ENCODE data around the gene SERPINB1. TPM values are rescaled to one million over a fixed set of nuclear protein-coding genes. Genes with fewer than 3 reads are reported as not detected.

Gene SERPINB1
- total and polyA plus RNA-seq, 10 of the 15 experiments (the other 5 are each of a cell fraction or from before 2014, with no cell fraction given): 0.45 to 2.4 (median 0.83) TPM

DNA sequence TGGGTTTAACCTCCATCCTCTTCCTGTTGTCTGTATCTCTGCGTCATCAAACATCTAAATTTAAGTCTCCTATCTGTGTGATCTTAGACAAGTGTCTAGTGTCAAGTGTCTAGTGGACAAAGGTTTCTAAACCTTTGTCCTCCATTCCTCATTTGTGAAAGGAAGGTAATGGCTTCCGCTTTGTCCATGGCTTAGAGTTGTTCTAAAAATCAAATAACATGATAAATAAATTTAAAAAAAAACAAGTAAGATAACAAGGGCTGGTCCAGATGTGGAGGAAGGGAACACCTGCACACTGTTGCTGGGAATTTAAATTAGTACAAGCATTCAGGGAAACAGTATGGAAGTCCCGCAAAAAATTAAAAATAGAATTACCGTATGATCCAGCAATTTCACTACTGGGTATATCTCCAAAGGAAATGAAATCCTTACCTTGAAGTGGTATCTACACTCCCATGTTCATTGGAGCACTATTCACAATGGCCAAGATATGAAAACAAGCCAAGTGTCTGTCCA, 17.6 kb upstream of the SERPINB1 start (continued):
- TF ChIP-seq KAT2A (conservative IDR thresholded peaks at IDR 0.05; ENCODE audit: control insufficient read depth, low read depth, low read length) (no peak), CBX5 (IDR thresholded peaks at IDR 0.05; ENCODE audit: low read depth) (no peak), RBBP5 (conservative IDR thresholded peaks at IDR 0.05) (no peak), TAF1 (IDR thresholded peaks at IDR 0.05; ENCODE audit: borderline replicate concordance, low read depth, low read length) (no peak), SREBF1 (IDR thresholded peaks at IDR 0.05; ENCODE audit: low read length) (no peak), CEBPB (IDR thresholded peaks at IDR 0.05; ENCODE audit: borderline replicate concordance in 1 of 2, low read depth in 2 of 2, low read length in 2 of 2) (no peak), MYC (IDR thresholded peaks at IDR 0.05; ENCODE audit: insufficient read depth, insufficient read length, insufficient replicate concordance, low read length, severe bottlenecking) (no peak), NR2F1 (conservative IDR thresholded peaks at IDR 0.05) (no peak), ZSCAN29 (IDR thresholded peaks at IDR 0.05) (no peak), TCF12 (IDR thresholded peaks at IDR 0.05; ENCODE audit: low read depth, low read length) (no peak), MEF2A (IDR thresholded peaks at IDR 0.05; ENCODE audit: insufficient read depth, low read depth, low read length) (no peak)
- TF ChIP-seq, protein P1, sequence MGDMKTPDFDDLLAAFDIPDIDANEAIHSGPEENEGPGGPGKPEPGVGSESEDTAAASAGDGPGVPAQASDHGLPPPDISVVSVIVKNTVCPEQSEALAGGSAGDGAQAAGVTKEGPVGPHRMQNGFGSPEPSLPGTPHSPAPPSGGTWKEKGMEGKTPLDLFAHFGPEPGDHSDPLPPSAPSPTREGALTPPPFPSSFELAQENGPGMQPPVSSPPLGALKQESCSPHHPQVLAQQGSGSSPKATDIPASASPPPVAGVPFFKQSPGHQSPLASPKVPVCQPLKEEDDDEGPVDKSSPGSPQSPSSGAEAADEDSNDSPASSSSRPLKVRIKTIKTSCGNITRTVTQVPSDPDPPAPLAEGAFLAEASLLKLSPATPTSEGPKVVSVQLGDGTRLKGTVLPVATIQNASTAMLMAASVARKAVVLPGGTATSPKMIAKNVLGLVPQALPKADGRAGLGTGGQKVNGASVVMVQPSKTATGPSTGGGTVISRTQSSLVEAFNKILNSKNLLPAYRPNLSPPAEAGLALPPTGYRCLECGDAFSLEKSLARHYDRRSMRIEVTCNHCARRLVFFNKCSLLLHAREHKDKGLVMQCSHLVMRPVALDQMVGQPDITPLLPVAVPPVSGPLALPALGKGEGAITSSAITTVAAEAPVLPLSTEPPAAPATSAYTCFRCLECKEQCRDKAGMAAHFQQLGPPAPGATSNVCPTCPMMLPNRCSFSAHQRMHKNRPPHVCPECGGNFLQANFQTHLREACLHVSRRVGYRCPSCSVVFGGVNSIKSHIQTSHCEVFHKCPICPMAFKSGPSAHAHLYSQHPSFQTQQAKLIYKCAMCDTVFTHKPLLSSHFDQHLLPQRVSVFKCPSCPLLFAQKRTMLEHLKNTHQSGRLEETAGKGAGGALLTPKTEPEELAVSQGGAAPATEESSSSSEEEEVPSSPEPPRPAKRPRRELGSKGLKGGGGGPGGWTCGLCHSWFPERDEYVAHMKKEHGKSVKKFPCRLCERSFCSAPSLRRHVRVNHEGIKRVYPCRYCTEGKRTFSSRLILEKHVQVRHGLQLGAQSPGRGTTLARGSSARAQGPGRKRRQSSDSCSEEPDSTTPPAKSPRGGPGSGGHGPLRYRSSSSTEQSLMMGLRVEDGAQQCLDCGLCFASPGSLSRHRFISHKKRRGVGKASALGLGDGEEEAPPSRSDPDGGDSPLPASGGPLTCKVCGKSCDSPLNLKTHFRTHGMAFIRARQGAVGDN (IDR thresholded peaks at IDR 0.05): peak; percentile 87
- TF ChIP-seq, protein P2, sequence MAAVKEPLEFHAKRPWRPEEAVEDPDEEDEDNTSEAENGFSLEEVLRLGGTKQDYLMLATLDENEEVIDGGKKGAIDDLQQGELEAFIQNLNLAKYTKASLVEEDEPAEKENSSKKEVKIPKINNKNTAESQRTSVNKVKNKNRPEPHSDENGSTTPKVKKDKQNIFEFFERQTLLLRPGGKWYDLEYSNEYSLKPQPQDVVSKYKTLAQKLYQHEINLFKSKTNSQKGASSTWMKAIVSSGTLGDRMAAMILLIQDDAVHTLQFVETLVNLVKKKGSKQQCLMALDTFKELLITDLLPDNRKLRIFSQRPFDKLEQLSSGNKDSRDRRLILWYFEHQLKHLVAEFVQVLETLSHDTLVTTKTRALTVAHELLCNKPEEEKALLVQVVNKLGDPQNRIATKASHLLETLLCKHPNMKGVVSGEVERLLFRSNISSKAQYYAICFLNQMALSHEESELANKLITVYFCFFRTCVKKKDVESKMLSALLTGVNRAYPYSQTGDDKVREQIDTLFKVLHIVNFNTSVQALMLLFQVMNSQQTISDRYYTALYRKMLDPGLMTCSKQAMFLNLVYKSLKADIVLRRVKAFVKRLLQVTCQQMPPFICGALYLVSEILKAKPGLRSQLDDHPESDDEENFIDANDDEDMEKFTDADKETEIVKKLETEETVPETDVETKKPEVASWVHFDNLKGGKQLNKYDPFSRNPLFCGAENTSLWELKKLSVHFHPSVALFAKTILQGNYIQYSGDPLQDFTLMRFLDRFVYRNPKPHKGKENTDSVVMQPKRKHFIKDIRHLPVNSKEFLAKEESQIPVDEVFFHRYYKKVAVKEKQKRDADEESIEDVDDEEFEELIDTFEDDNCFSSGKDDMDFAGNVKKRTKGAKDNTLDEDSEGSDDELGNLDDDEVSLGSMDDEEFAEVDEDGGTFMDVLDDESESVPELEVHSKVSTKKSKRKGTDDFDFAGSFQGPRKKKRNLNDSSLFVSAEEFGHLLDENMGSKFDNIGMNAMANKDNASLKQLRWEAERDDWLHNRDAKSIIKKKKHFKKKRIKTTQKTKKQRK (IDR thresholded peaks at IDR 0.05; ENCODE audit: low read depth, low read length): no peak
- TF ChIP-seq, protein P3, sequence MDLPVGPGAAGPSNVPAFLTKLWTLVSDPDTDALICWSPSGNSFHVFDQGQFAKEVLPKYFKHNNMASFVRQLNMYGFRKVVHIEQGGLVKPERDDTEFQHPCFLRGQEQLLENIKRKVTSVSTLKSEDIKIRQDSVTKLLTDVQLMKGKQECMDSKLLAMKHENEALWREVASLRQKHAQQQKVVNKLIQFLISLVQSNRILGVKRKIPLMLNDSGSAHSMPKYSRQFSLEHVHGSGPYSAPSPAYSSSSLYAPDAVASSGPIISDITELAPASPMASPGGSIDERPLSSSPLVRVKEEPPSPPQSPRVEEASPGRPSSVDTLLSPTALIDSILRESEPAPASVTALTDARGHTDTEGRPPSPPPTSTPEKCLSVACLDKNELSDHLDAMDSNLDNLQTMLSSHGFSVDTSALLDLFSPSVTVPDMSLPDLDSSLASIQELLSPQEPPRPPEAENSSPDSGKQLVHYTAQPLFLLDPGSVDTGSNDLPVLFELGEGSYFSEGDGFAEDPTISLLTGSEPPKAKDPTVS (IDR thresholded peaks at IDR 0.05; ENCODE audit: low read depth, low read length): no peak
- TF ChIP-seq, protein P4, sequence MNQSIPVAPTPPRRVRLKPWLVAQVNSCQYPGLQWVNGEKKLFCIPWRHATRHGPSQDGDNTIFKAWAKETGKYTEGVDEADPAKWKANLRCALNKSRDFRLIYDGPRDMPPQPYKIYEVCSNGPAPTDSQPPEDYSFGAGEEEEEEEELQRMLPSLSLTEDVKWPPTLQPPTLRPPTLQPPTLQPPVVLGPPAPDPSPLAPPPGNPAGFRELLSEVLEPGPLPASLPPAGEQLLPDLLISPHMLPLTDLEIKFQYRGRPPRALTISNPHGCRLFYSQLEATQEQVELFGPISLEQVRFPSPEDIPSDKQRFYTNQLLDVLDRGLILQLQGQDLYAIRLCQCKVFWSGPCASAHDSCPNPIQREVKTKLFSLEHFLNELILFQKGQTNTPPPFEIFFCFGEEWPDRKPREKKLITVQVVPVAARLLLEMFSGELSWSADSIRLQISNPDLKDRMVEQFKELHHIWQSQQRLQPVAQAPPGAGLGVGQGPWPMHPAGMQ (IDR thresholded peaks at IDR 0.05; ENCODE audit: borderline replicate concordance): no peak
